HG02588 (cell line): Measurements from ENCODE around the gene KLHL18.
"Not testable (repeated sequence)": the region's sequence is repeated elsewhere in the genome, so short reads cannot be mapped to it uniquely, and the experiment has no call there.

Experiments used
- ATAC-seq: cut with Tn5 transposase; IDR thresholded peaks from one replicate; pipeline ENCODE4 v1.9.1; 2021; ENCODE audit warnings: mild to moderate bottlenecking, moderate library complexity; ENCODE audit not compliant: unreplicated experiment

The KLHL18 gene

DNA sequence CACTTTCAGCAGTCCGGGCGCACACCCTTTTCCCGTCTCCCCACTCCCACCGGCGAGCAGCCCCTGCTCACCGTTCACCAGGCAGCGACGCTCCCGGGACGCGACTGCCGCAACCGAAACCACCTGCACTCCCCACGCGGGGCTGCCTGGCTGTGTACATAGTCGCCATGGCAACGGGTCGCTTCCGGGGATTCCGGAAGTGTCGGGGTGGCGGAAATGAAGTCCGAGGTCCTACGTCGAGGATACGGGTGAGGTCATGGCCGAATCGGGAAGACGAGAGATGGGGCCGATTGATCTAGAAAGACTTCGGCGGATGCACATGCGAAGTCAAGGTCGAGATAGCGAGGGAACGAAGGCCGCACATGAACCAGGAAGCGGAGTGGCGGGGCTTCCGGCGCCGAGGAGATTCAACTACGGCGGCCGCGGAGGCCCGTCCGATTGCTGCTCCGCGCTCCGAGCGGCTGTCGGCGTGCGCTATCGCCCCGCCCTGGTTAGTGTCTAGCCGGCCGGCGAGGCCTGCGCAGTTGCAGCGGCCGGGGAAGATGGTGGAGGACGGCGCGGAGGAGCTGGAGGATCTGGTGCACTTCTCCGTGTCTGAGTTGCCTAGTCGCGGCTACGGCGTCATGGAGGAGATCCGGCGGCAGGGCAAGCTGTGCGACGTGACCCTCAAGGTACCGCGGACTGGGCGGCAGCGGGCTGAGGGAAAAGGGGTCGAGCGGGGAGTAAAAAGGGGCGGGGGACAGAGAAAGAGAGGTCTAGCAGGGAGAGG lies at the start of gene KLHL18, which contains the start of gene KIF9:
TSS of gene KLHL18 (plus strand) at position 521 of the 769 bp plus-strand sequence. CDS start at position 543, 22 bp downstream.
TSS of gene KIF9 (minus strand) at position 376 of the 769 bp plus-strand sequence. CDS start 5,425 bp downstream, outside the sequence.
- peak; percentile 84 for ATAC-seq

DNA sequence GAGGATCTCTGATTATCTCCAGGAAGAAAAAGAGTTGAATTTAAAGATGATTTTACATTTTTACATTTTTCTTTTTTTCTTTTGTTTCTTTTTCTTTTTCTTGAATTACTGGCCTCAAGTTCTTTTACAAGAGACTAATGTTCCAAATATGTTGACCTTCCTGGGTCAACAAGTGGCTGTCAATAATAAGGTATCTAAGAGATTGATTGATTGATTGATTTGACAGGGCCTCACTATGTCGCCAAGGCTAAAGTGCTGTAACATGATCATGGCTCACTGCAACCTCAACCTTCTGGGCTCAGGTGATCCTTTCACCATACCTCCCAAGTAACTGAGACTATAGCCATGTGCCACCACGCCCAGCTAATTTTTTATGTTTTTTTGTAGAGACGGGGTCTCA lies 44.7 kb upstream of the KLHL18 start:
- ATAC-seq, result no peak

DNA sequence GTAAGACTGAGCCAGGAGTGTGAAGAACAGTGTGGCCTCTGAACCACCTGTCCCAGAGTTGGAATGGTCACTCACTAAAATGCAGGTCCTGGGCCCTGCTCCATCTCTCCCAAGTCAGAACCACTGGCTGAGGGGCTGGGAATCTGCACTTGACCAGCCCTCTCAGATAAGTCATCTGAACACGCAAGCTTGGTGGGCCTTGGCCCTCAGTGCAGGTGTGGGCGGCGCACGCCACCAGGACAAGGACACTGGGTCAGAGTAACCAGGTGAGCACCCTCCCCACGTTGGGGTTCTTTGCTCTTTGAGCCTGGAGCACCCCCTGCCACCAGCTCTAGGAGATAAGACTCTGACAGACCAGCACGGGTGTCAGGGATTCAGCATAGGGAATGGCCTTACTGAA lies 42.8 kb upstream of the KLHL18 start:
- ATAC-seq, result no peak

GRCh38 chr3:47243419-47244147 lies 39.2 kb upstream of the KLHL18 start:
- ATAC-seq, result no peak

DNA sequence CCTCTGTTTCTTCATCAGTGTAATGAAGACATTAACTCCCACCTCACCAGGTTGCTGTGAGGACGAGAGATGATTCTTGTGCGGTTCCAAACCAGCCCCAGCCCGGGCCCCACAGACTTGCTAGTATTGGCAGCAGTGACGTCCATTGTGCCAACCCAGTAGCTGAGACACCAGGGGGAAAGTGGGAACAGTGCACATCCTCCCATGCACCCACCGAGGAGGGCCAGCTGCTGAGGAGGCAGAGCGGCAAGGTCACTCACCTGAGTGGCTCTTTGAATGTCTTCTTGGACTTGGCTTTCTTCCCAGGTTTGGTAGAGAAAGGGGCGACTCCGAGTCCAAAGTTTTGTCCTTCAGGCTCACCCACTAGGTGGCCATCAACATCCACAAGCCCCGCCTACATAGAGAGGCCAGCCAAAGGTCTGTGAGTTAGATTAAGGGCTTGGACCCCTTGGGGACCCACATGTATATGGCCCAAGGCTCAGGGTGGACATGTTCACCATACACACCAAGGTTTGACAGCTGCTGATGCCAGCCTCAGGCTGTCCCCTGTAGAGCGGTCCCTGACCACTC lies 38.1 kb upstream of the KLHL18 start:
- no peak for ATAC-seq

- ATAC-seq, result no peak
Measured at GRCh38 chr3:47245271-47245670, 37.5 kb upstream of the KLHL18 start.

GRCh38 chr3:47247131-47248064 lies 35.3 kb upstream of the KLHL18 start:
- ATAC-seq, result no peak

GRCh38 chr3:47250309-47251060 lies 32.3 kb upstream of the KLHL18 start:
- ATAC-seq, result no peak

GRCh38 chr3:47251085-47251484 lies 31.7 kb upstream of the KLHL18 start:
- ATAC-seq, result not testable (repeated sequence)

GRCh38 chr3:47251689-47252088 lies 31.1 kb upstream of the KLHL18 start:
- no peak for ATAC-seq

DNA sequence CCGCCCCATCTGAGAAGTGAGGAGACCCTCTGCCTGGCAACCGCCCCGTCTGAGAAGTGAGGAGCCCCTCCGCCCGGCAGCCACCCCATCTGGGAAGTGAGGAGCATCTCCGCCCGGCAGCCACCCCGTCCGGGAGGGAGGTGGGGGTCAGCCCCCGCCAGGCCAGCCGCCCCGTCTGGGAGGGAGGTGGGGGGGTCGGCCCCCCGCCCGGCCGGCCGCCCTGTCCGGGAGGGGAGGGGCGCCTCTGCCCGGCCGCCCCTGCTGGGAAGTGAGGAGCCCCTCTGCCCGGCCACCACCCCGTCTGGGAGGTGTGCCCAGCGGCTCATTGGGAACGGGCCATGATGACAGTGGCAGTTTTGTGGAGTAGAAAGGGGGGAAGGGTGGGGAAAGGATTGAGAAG lies 26.4 kb upstream of the KLHL18 start:
- ATAC-seq, result not testable (repeated sequence)

DNA sequence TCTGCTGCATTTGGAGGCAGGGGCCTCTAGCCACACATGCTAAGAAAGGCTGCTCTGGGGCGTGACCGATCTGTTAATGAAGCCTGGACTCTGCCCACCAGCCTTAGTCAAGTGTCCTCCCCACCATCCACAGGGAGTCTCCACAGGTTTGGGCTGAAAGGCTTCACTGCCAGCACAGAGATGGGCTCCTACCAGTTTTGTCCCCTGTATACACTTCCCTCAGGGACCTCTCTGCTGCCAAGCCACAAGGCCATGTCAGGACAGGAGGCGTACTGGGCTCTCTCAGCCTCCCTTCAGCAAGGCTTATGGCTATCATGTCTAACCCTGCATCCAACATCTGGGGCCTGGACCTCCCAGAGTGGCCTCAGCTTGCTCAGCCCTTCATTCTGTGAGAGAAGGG lies 23.6 kb upstream of the KLHL18 start:
- ATAC-seq, result no peak

DNA sequence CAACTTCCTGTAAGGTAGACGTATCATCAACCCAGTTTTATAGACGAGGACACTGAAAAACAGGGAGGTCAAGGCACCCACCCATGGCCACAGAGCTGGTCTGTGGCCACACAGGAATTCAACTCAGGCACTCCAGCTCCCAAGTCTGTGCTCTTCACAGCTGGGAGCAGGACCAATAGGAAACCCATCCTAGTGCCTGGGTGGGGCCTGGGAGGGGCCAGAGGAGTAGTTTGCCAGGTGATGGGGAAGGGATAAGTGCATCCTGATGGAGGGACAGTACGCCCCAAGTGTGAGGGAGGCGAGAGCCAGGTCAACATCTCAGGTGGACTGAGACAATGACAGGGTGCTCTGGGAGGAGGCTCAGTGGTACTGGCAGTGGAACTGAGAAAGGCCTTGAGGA lies 22.1 kb upstream of the KLHL18 start:
- no peak for ATAC-seq

- no peak for ATAC-seq
Measured at GRCh38 chr3:47261301-47261700, 21.4 kb upstream of the KLHL18 start.

GRCh38 chr3:47265008-47265407 lies 17.7 kb upstream of the KLHL18 start:
- ATAC-seq, result no peak

DNA sequence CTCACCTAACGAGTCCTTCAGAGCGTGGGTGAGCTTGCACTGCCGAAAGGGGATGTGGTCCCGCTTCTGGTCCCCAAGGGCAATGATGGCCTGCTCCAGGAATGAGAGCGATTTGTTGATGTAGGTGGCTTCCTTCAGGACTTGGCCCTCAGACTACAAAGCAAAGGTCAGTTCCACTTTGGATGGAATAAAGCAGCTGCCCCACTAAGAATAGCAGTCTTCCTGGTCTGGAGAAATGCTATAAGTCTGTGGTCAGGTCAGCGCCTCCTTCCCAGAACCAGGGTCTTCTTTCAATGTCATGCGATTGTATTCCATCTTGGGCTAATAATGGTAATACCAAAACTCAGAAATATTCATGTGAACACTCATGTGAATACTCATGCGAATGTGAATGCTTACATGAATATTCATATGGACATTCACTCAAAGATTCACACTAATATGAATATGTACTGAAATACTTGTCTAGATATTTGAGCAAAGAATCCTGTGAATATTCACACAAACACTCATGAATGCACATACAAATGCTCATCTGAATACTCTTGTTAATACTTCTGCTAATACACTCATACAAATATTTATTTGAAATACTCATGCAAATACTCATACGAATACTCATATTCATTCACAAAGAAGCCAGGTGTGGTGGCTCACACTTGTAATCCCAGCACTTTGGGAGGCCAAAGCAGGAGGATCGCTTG lies 16.9 kb upstream of the KLHL18 start:
- ATAC-seq, result no peak

GRCh38 chr3:47266709-47267489 lies 15.8 kb upstream of the KLHL18 start:
- ATAC-seq, result peak; percentile 65

DNA sequence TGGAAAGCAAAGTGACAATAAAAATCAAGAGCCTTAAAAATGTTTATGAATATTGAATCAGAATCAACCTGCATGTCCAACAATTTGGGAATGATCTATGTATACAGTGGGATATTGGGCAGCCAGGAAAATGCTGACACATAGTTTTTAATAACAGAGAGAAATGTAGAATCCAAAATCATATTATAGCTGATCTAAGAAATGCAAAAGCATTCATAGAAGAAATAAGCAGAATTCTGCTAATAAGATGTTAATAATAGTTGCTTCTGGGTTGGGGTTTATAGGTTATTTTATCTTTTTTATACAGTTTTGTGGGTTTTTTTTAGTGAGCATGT lies 15.3 kb upstream of the KLHL18 start:
- ATAC-seq, result no peak

DNA sequence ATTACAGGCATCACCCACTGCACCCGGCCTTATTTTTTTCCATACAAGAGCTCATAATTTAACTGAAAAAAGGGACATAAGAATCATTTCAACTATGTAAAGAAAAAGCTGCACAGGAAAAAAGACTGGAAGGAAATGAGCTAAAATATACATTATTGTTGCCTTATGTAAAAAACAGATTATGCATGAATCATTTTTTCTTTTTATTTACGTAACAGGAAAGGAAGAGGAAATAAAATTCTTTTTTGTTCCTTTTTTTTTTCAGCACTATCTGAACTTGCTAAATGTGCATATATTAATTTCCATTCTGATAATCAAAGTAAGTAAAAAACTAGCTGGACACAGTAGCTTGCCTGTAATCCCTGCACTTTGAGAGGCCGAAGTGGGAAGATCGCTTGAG lies 12.2 kb upstream of the KLHL18 start:
- ATAC-seq, result no peak
